GM12864 (cell line): ENCODE data around the gene NDRG2.
A peak's percentile ranks its signal among the peaks of the same experiment; 100 is the strongest.
"Not testable (repeated sequence)": the region's sequence is repeated elsewhere in the genome, so short reads cannot be mapped to it uniquely, and the experiment has no call there.

Experiments
- DNase-seq: peaks from one replicate; pipeline ENCODE4 v3.0.0-alpha.2; 2011; ENCODE audit warnings: low read depth
- H3K4me3 ChIP-seq: 2 replicates; pipeline ENCODE4 v1.5.1; 2011; ENCODE audit warnings: mild to moderate bottlenecking, low read depth, low read length, control low read depth
- TF ChIP-seq, protein P1 (sequence below): IDR thresholded peaks from 2 replicates; pipeline ENCODE4 v1.5.1; 2011; ENCODE audit warnings: low read depth, mild to moderate bottlenecking, moderate library complexity, low read length, control low read depth, inconsistent platforms; ENCODE audit errors: missing control alignments

NDRG2 gene

DNA sequence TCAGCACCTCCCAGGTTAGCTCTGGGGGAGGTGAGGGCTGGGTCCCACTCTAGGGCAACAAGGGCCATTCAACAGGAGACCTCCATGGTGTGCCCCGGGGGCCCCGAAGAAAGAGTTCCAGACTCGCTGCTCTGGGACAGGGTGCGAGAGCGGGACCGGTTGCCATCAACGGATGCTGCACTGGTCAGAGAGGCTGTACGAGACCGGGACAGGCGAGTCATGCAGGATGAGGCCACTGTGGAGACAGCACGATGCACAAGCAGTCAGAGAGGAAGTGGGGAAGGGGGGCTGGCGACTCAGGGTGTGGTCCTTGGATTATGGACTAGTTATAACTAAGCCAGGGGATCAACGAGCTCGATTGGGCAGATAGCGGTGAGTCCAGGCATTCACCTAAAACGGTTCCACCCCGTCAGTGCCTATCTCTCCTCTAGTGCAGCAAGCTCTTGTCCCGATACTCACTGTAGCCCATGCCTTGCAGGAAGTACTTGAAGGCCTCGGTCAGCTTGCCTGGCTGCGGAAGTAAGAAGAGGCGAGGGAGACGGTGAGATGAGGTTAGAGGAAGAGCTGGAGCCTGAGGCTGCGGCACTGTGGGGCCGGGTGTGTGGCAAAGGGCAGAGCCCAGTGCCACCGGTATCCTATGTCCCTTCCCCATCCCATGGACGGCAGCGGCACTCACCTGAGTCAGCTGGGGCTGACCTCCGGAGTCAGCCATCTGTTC lies 7.2 kb downstream of the NDRG2 start:
- TF ChIP-seq, protein P1, sequence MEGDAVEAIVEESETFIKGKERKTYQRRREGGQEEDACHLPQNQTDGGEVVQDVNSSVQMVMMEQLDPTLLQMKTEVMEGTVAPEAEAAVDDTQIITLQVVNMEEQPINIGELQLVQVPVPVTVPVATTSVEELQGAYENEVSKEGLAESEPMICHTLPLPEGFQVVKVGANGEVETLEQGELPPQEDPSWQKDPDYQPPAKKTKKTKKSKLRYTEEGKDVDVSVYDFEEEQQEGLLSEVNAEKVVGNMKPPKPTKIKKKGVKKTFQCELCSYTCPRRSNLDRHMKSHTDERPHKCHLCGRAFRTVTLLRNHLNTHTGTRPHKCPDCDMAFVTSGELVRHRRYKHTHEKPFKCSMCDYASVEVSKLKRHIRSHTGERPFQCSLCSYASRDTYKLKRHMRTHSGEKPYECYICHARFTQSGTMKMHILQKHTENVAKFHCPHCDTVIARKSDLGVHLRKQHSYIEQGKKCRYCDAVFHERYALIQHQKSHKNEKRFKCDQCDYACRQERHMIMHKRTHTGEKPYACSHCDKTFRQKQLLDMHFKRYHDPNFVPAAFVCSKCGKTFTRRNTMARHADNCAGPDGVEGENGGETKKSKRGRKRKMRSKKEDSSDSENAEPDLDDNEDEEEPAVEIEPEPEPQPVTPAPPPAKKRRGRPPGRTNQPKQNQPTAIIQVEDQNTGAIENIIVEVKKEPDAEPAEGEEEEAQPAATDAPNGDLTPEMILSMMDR: no peak
- no peak for DNase-seq
- H3K4me3 ChIP-seq: no peak overlapping the region

DNA sequence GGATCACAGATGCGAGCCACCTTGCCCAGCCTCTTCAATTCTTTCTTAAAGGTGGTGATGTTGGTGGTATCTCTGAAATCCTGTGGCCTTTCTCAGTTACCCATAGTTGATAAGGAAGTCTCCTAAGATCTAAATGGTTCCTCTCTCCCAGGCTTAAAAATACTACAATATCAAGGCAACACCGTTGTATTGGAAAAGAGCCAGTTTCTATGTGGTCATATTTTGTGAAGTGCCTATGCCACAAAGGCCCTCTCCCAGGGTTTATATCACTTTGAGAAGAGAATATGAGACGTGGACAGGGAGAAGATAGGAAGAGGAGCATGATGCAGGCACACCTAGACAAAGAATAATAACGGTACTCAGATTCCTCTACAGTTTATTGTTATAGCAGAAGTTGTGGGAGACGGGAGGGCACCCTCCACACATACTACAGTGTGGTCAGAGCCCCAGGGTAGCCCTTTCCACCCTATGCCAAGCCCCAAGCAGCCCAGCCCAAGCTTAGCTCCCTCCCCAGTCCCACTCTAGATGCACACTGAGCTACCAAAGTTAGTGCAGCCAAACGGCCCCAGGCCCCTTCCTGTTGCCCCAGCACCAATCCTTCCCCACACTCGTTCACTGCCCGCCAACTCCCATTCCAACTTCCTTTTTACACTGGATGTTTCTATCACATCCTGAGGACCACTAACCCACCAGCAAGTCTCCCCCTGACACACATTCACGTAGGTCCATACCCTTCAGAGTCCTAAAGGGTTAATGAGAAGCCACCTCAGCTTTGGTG lies 8.3 kb downstream of the NDRG2 start:
- no peak for DNase-seq
- H3K4me3 ChIP-seq: no peak overlapping the region
- TF ChIP-seq, protein P1: no peak

DNA sequence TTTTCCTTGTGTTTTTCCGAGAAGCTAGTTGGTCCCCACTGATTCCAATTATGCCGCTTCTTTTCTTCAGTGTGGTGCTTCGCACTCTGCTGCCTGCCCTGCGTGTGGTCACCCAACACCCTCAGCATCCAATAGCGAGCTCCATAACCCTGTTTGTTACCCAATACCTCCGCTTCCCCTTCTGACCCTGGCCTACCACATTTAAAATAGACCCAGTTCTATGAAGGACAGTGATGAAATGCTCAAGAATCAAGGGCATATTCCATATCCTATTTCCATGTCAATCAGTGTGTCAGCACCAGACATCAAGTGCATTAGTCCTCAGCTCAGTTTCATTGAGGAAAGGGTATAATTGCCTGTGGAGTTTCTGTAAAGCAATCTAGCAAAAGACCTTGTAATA lies 9.5 kb downstream of the NDRG2 start:
- no peak for DNase-seq
- TF ChIP-seq, protein P1: no peak

DNA sequence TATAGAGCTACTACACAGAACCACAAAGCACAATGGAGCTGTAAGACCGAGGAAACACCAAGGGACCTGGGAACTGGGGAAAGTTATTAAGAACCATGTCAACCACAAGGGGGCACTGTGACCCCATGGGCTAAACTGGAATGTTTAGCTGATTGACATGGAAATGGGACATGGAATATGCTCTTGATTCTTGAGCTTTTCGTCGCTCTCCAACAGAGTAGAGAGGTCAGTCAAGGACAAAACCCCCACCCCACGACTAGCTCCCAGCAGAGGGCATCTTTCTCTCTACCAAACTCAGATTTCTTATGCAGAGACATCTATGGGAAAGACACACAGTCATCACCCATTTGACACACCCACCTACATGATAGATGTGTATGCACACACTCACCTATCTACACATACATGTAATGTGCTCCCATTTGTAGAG lies 10.1 kb downstream of the NDRG2 start:
- H3K4me3 ChIP-seq: no peak overlapping the region
- TF ChIP-seq, protein P1: peak; percentile 89
- DNase-seq: peak; percentile 42

More for the DNA sequence above, 9.5 kb downstream of the NDRG2 start:
- H3K4me3 ChIP-seq: no peak overlapping the region

DNA sequence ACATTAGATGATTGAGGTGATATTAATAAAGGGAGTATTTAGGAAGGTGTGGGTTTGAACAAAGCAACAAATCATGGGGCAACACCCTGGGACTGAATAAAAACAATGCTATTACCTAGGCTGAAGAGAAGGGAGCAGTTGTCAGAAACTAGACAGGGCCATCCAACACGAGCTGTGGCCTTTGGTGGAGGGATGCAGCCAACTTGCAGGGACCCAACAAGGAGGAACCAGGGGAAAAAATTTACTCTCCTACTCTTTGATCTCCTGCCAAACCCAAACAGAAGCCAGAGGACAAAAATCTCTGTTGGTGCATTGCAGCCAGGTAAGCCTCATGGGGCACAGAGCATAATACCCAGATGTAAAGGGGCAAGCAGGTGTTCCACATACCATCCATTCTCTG lies 13.7 kb downstream of the NDRG2 start:
- H3K4me3 ChIP-seq: no peak overlapping the region
- DNase-seq: no peak
- TF ChIP-seq, protein P1: no peak

DNA sequence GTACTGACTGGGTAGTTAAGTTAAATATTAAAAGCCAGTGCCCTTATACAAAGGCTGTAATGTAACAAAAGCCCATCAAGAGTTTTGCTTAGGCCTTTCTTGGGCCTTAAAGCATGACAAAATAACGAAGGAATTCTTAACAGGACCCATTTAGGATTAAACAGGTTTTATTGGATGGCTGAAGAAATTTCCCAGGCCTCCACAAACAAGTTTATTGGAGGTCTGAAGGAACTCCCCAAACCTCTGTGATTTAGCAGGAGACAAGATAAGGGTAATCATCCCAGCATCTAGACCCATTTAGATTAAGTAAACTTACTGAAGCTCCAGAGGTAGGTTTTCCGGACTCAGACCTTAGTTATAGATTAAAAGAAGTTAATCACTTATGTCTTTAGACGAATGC lies 15.1 kb downstream of the NDRG2 start:
- H3K4me3 ChIP-seq, DNase-seq: not testable (repeated sequence)

DNA sequence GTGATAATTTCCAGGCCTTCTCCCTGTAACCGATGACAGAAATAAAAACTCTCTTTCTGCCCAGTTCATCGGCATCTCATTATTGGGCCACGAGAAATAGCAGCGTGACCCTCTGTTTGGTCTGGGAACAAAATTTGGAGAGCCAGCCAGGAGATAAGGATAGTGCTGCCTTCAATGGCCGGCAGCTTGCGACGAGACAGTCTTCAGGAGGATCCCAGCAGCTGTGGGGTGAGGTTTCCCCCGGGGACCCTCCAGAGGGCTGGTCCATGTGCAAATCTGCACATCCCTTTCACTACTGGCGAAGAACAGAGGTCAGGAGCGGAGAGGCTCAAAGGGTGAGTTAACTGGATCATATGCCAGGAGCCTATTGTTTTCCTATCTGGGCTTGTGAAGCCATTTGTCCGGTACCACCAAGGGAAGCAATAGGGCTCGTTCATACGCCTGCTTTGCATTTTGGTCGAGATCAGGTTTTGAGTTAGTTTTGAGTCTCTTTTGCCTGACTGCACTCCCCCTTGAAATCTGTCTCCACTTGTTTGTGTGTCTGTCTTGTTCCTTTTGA lies 21.0 kb downstream of the NDRG2 start:
- no peak overlapping the region for H3K4me3 ChIP-seq

More for the DNA sequence above, 21.0 kb downstream of the NDRG2 start:
- TF ChIP-seq, protein P1: no peak
- no peak for DNase-seq
